ENCODE data around the gene CDC6.

The CDC6 gene

GRCh38 chr17:40343219-40344119 lies 55.8 kb downstream of the CDC6 start:
- Mint-ChIP-seq H3K27me3 (no peaks in the 10 kb centered on the region), H3K9me3 (no peaks in the 10 kb centered on the region), H3K4me3 (peak overlapping the region; percentile 71), H3K27ac (peak overlapping the region; percentile 48), H3K36me3 (ENCODE audit: low read depth) (peaks cover 5% of the 10 kb centered on the region), H3K4me1 (peaks cover 84% of the 10 kb centered on the region)
- DNase-seq = peak; percentile 41
- no peak for ATAC-seq

DNA sequence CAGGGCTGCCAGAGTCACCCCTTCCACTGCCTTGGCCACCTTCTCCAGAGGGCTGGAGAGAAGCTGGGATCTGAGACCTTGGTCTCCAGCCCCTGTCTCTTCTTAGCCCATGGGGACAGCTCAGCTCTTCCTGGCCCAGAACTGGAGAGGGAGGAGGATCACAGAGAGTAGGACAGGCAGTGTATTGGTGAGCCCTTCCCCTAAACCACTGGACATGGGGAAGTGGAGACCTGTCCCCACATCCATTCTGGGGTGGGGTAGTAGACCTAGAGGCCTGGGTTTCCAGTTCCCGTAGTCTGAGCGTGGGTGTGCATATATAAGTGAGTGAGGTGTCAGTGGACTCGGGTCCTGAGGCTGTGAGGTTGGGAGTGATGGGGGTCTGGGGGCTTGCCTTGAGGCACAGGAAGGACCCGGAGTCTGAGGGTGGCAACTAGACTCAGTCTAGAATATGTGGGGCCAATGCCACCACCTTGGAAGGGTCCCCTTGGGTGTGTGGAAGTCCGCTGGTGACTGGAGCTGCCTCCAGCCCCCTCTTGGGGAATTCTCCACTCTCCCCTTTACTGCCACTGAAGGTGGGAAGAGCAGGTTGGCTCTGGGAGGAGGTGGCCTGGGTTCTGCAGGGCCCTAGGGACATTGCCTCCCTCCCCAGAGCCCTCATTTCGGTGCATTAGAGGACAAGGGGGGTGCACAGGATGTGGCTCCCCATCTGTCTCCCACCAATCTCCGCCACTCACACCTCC lies 56.9 kb downstream of the CDC6 start:
- ATAC-seq = no peak
- Mint-ChIP-seq H3K27me3 (no peaks in the 10 kb centered on the region), H3K36me3 (ENCODE audit: low read depth) (peaks cover 5% of the 10 kb centered on the region), H3K27ac (peak overlapping the region; percentile 70), H3K4me1 (peaks cover 75% of the 10 kb centered on the region), H3K9me3 (no peaks in the 10 kb centered on the region), H3K4me3 (peak overlapping the region; percentile 70)
- peak; percentile 35 for DNase-seq

DNA sequence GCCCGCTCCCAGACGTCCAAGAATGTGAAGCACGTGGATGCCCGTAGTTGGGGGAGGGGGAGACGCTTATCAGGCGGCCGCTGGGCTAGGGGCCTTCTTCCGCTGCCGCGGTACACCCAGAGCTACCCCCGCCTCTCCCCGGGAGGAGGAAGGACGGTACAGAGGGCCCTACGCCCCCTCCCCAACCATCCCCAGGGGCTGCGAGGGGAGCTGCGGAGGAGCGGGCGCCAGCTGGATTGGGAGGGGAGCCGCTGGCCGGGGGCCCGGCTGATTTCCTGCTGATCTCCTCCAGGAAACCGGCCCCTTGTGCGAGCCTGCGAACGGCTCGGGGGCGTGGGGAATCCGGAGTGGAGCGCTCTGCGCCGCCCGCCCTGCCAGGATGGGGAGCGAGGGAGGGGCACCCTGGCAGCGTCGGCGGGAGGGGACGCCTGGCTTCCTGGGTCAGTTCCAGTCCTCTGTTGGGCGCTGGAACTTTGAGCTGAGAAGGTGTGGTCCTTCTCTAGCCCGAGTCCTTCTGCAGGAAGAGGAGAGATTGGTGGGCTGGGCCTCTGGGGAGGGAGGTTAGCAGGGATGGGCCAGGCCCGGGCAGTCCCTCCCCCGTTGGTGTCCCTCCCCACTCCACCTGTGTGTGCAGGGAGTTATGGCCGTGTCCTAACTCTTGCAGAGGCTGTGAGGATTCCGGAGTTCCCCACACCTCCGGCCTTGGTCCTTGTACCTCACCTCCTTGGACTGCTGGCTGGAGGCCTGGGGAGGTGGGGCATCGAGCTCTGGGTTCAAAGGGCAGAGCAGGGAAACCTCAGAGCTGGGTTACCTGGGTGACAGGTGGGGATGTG lies 57.7 kb downstream of the CDC6 start:
- peak overlapping the region; percentile 70 for H3K4me3 Mint-ChIP-seq
- H3K27me3 Mint-ChIP-seq = no peaks in the 10 kb centered on the region
- peak overlapping the region; percentile 70 for H3K27ac Mint-ChIP-seq
- ATAC-seq = no peak
- H3K9me3 Mint-ChIP-seq = no peaks in the 10 kb centered on the region
- peak; percentile 38 for DNase-seq
- peaks cover 7% of the 10 kb centered on the region for H3K36me3 Mint-ChIP-seq (ENCODE audit: low read depth)
- H3K4me1 Mint-ChIP-seq = peaks cover 73% of the 10 kb centered on the region

GRCh38 chr17:40345994-40346764 lies 58.5 kb downstream of the CDC6 start:
- Mint-ChIP-seq H3K27me3 (no peaks in the 10 kb centered on the region), H3K27ac (peak overlapping the region; percentile 35), H3K36me3 (ENCODE audit: low read depth) (peaks cover 7% of the 10 kb centered on the region), H3K4me1 (peaks cover 65% of the 10 kb centered on the region), H3K4me3 (peak overlapping the region; percentile 24), H3K9me3 (no peaks in the 10 kb centered on the region)
- no peak for DNase-seq
- ATAC-seq = no peak

DNA sequence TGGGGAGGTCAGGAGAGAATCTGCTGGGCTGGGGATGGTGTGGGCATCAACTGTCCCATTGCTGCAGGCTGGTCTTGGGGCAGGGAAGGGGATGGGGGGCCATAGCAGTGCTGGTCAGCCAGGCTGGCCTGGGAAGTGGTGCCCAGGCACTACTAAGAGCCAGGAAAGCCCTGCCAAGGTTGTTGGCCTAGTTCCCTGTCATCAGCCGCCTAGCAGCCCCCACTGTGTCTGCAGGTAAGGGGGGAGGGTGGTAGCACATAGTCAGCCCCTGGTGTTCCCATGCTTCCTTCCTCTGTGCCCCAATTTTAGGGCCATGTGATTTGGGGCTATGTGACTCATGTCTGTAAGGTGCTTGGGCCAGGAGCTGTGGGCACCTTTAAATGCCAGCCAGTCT lies 59.1 kb downstream of the CDC6 start:
- Mint-ChIP-seq H3K4me3 (no peak overlapping the region), H3K36me3 (ENCODE audit: low read depth) (peaks cover 7% of the 10 kb centered on the region), H3K27ac (peak overlapping the region; percentile 54), H3K27me3 (no peaks in the 10 kb centered on the region), H3K9me3 (no peaks in the 10 kb centered on the region), H3K4me1 (peaks cover 63% of the 10 kb centered on the region)
- ATAC-seq = no peak
- DNase-seq = no peak

DNA sequence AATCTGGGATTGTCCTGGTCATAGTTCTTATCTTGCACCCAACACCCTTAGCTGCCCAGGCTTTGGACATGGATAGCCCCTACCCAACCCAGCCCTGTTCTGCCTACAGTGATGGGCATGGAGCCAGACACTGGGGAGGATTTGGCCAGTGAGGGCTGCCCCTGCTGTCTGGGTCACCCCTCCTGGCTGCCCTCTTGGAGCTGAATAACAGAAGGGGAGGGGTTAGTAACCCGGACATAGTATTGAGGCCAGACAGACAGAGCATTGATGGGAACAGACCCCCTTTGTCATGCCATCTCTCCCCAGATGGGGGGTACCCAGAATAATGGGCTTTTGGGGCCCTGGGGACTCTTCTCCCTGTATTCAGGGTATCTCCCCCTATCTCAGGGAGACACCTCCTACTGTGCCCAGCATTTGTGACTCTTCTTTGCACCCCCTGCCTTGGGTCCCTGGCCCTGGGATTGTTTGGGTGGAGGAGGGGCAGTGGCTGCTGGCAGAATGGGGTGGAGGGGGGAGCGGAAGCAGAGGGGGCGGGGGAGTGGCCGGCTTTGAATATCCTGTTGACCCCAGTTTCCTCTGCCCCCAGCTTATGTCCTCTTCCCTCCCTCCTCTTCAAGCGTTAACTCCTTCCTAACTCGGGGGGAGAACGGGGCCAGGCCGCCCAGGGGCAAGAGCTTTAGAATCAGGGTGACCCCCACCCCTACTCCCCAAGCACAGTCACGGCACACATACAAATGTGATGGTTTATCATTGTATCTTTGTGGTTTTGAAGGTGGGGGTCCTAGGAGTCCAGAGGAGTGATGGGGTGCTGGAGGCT lies 59.8 kb downstream of the CDC6 start:
- H3K36me3 Mint-ChIP-seq (ENCODE audit: low read depth) = peaks cover 12% of the 10 kb centered on the region
- peaks cover 63% of the 10 kb centered on the region for H3K4me1 Mint-ChIP-seq
- H3K27ac Mint-ChIP-seq = peak overlapping the region; percentile 54
- ATAC-seq (no peak), DNase-seq (no peak)
- H3K9me3 Mint-ChIP-seq = no peaks in the 10 kb centered on the region
- no peak overlapping the region for H3K4me3 Mint-ChIP-seq
- H3K27me3 Mint-ChIP-seq = no peaks in the 10 kb centered on the region

- Mint-ChIP-seq H3K4me3 (no peak overlapping the region), H3K36me3 (ENCODE audit: low read depth) (peaks cover 14% of the 10 kb centered on the region), H3K27me3 (no peaks in the 10 kb centered on the region), H3K4me1 (peaks cover 63% of the 10 kb centered on the region), H3K9me3 (no peaks in the 10 kb centered on the region), H3K27ac (no peak overlapping the region)
- DNase-seq (no peak), ATAC-seq (no peak)
These were observed 60.4 kb downstream of the CDC6 start for GRCh38 chr17:40348136-40348504.

DNA sequence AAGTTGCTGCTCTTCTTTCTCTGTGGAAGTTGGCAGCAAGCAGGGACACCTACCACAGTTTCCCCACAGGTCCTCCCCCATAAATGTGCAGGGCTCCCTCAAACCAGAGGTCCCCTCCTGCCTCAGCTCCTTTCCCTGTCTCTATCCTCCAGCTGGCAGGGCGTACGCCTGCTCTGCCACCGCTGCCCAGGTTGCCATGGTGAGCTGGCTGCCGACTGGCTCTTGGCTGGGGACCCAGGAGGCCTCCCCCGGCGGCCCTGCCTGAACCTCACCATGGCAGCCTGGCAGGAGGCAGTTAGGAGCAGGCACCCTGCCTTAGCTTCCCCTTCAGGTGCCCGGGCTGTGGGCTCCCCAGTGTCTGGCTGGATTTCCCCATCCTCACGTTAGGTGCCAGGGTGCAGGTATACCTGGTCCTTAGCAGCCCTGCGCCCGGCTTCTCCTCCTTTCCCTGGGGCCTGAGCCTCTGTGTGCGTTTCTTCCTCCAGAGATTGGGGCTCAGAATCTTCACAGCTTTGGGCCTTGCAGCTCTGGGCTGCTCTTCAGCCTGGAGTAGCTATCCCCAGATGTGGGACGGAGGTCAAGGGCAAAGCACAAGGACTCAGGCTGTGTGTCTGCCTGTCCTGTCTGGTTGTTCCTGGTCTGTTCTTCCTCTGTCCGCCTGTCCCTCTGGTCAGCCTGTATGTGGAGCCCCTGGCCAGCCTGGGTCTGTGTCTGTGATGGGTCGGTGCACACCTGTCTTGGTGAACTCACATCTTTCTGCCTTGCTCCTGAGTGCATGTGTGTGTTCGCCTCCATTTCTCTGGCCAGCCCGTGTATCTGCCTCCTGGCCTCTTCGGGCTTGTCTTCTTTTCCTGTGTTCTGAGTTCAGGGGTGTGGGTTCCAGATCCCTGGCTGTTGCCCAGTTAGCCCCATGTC lies 61.1 kb downstream of the CDC6 start:
- H3K9me3 Mint-ChIP-seq = no peaks in the 10 kb centered on the region
- ATAC-seq (no peak), DNase-seq (no peak)
- H3K27me3 Mint-ChIP-seq = no peaks in the 10 kb centered on the region
- H3K36me3 Mint-ChIP-seq (ENCODE audit: low read depth) = peaks cover 14% of the 10 kb centered on the region
- no peak overlapping the region for H3K27ac Mint-ChIP-seq
- peaks cover 56% of the 10 kb centered on the region for H3K4me1 Mint-ChIP-seq
- no peak overlapping the region for H3K4me3 Mint-ChIP-seq

DNA sequence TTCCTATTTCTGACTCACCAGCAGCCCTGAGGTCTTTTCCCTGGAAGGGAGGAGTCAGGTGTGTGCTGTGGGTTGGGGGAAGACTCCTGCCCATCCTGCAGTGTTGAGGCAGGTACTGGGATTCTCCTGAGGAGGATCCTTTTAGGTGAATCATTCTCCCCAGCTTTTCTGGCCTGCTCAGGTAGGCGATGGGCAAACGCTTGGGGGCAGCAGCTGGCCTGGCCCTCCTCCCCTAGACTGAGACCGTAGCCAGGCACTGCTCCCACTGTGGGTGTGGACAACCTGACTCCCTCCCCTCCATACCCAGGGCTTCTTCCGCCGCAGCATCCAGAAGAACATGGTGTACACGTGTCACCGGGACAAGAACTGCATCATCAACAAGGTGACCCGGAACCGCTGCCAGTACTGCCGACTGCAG lies 61.8 kb downstream of the CDC6 start:
- DNase-seq (no peak), ATAC-seq (no peak)
- Mint-ChIP-seq H3K36me3 (ENCODE audit: low read depth) (peaks cover 14% of the 10 kb centered on the region), H3K4me1 (peaks cover 50% of the 10 kb centered on the region), H3K4me3 (no peak overlapping the region), H3K9me3 (no peaks in the 10 kb centered on the region), H3K27ac (no peak overlapping the region), H3K27me3 (no peaks in the 10 kb centered on the region)

- Mint-ChIP-seq H3K27ac (no peak overlapping the region), H3K9me3 (no peaks in the 10 kb centered on the region), H3K4me1 (peaks cover 47% of the 10 kb centered on the region), H3K4me3 (no peak overlapping the region), H3K36me3 (ENCODE audit: low read depth) (peaks cover 12% of the 10 kb centered on the region), H3K27me3 (no peaks in the 10 kb centered on the region)
- no peak for ATAC-seq
- DNase-seq = no peak
These were observed 62.4 kb downstream of the CDC6 start for GRCh38 chr17:40349895-40350688.

DNA sequence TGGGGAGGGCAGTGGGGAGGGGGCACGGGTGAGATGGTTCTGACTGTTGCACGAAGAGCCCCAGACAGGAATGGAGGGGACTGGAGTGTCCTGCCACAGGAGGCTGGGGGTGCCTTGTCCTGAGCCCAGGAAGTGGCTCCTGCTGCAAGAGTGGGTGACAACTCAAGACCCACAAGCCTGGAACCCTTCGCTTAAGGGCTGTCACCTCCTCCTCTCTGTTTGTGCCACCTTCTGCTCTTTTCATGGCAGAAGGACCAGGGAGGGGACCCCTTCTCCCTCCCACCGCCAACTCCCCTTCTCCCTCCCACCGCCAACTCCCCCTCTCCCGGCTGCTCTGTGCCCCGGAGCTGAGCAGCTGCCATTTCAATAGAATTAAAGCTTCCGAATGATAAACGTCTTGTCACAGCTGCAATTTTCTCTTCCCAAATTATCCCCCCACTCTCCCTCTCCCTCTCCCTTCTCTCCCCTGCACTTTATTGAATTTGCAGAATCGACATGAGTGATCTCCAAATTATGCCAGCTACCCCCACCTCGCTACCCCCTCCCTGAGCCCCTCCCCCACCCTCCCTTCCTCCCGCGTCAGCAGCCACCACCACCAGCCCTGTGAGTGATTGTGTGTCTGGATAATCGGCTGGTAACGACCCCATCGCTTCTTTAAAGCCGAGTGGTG lies 63.1 kb downstream of the CDC6 start:
- peaks cover 42% of the 10 kb centered on the region for H3K4me1 Mint-ChIP-seq
- H3K27ac Mint-ChIP-seq = no peak overlapping the region
- no peaks in the 10 kb centered on the region for H3K9me3 Mint-ChIP-seq
- no peak overlapping the region for H3K4me3 Mint-ChIP-seq
- ATAC-seq (no peak), DNase-seq (no peak)
- peaks cover 14% of the 10 kb centered on the region for H3K36me3 Mint-ChIP-seq (ENCODE audit: low read depth)
- no peaks in the 10 kb centered on the region for H3K27me3 Mint-ChIP-seq

All from activated naive CD8-positive, alpha-beta T cell treated with anti-CD3 and anti-CD28 coated beads, Interleukin-2, amount 50 U/mL, for 24 hours (primary cell).